Testis (tissue), 2 donors: ENCODE results near the gene TRABD2B.

Experiments
- CTCF ChIP-seq, 3 experiments: fragments of 450-650 bp in 2 of 3; fragments of 200-600 bp in 1 of 3; sonication (generic) in 1 of 3; IDR thresholded peaks; one replicate each; pipeline ENCODE4 v1.5.1; 2016 to 2019; ENCODE audit warnings: antibody characterized with exemption in 3 of 3, mild to moderate bottlenecking in 2 of 3, moderate library complexity in 1 of 3
- POLR2A ChIP-seq: fragments of 450-650 bp; IDR thresholded peaks from one replicate; pipeline ENCODE4 v1.6.1; 2017; ENCODE audit warnings: antibody characterized with exemption, mild to moderate bottlenecking, moderate library complexity

DNA sequence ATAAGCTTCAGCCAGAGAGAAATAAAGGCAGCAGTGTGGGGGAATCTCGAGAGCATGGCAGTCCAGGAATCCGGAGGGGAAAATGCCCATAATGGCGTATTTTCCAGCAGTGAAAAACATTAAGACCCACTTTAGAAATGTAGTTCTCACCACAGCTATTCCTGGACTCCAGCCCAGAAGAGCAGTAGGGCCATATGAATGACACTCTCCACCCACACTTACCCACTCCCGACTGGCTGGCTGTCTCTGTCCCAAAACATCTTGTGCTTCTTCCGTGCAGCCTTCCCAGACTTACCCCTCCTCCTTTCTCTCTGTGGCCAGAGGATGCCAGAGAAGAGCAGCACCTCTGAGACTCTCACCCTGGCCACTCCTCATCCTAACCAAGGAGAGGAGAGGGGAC is 56.4 kb downstream of the TRABD2B start:
- TF ChIP-seq CTCF (IDR thresholded peaks at IDR 0.05): no peak
- TF ChIP-seq POLR2A: no peak
